Trophoblast cell (in vitro differentiated cells and primary cell): ENCODE results near the gene PM20D1.
A peak's percentile ranks its signal among the peaks of the same experiment; 100 is the strongest.

Experiments used
- DNase-seq, 2 donors: peaks; one replicate each; pipeline ENCODE4 v3.0.0-alpha.2; 2016
- H2AFZ ChIP-seq: 2 replicates; pipeline ENCODE4 v1.6.1; 2013; ENCODE audit warnings: low read length, moderate library complexity, mild to moderate bottlenecking; ENCODE audit not compliant: insufficient read depth, poor library complexity
- H2AK5ac ChIP-seq: 2 replicates; pipeline ENCODE4 v1.6.1; 2013; ENCODE audit warnings: mild to moderate bottlenecking, low read length
- H2BK120ac ChIP-seq: 2 replicates; pipeline ENCODE4 v1.6.1; 2013; ENCODE audit warnings: low read length, mild to moderate bottlenecking, moderate library complexity; ENCODE audit not compliant: insufficient read depth, poor library complexity
- H2BK12ac ChIP-seq: 2 replicates; pipeline ENCODE4 v1.6.1; 2013; ENCODE audit warnings: mild to moderate bottlenecking, low read length, moderate library complexity
- H2BK5ac ChIP-seq: 2 replicates; pipeline ENCODE4 v1.6.1; 2013; ENCODE audit warnings: low read length, low read depth, moderate library complexity, mild to moderate bottlenecking; ENCODE audit not compliant: poor library complexity
- H3K14ac ChIP-seq: 2 replicates; pipeline ENCODE4 v1.6.1; 2013; ENCODE audit warnings: mild to moderate bottlenecking, low read length
- H3K18ac ChIP-seq: 2 replicates; pipeline ENCODE4 v1.6.1; 2013; ENCODE audit warnings: mild to moderate bottlenecking, low read length
- H3K23ac ChIP-seq: 2 replicates; pipeline ENCODE4 v1.6.1; 2013; ENCODE audit warnings: low read length
- H3K27ac ChIP-seq: 2 replicates; pipeline ENCODE4 v1.5.1; 2013; ENCODE audit warnings: low read depth, mild to moderate bottlenecking, inconsistent platforms, low read length, moderate library complexity
- H3K27me3 ChIP-seq: 2 replicates; pipeline ENCODE4 v1.6.1; 2013; ENCODE audit warnings: inconsistent platforms, mild to moderate bottlenecking, low read length, moderate library complexity; ENCODE audit not compliant: insufficient read depth
- H3K36me3 ChIP-seq, 2 experiments: 1 replicate in 1 of 2; 2 replicates in 1 of 2; pipeline ENCODE4 v1.6.1; 2013; ENCODE audit warnings: low read length in 2 of 2, mild to moderate bottlenecking in 2 of 2, moderate library complexity in 1 of 2; ENCODE audit not compliant: insufficient read depth in 2 of 2, control insufficient read depth in 1 of 2
- H3K4ac ChIP-seq: 2 replicates; pipeline ENCODE4 v1.6.1; 2013; ENCODE audit warnings: low read depth, mild to moderate bottlenecking, low read length, moderate library complexity
- H3K4me1 ChIP-seq, 2 experiments: 1 replicate in 1 of 2; 2 replicates in 1 of 2; pipeline ENCODE4 v1.6.1; 2013; ENCODE audit warnings: low read length in 2 of 2, mild to moderate bottlenecking in 2 of 2, moderate library complexity in 1 of 2; ENCODE audit not compliant: insufficient read depth in 2 of 2, control insufficient read depth in 1 of 2
- H3K4me2 ChIP-seq: 2 replicates; pipeline ENCODE4 v1.6.1; 2013; ENCODE audit warnings: inconsistent platforms, mild to moderate bottlenecking, low read length, moderate library complexity
- H3K4me3 ChIP-seq: 2 replicates; pipeline ENCODE4 v1.5.1; 2013; ENCODE audit warnings: mild to moderate bottlenecking, low read depth, low read length, inconsistent platforms
- H3K79me1 ChIP-seq: one replicate; pipeline ENCODE4 v1.6.1; 2013; ENCODE audit warnings: low read length
- H3K79me2 ChIP-seq: 2 replicates; pipeline ENCODE4 v1.6.1; 2013; ENCODE audit warnings: low read length, mild to moderate bottlenecking; ENCODE audit not compliant: control insufficient read depth, insufficient read depth, poor library complexity
- H3K9ac ChIP-seq: 2 replicates; pipeline ENCODE4 v1.6.1; 2013; ENCODE audit warnings: mild to moderate bottlenecking, low read length
- H3K9me3 ChIP-seq: 2 replicates; pipeline ENCODE4 v1.6.1; 2013; ENCODE audit warnings: low read depth, mild to moderate bottlenecking, control low read depth, inconsistent platforms, low read length; ENCODE audit not compliant: insufficient read depth
- H4K12ac ChIP-seq: 2 replicates; pipeline ENCODE4 v1.6.1; 2013; ENCODE audit warnings: low read depth, mild to moderate bottlenecking, low read length, moderate library complexity
- H4K8ac ChIP-seq: 2 replicates; pipeline ENCODE4 v1.6.1; 2013; ENCODE audit warnings: low read depth, mild to moderate bottlenecking, low read length, moderate library complexity
- H4K91ac ChIP-seq: one replicate; pipeline ENCODE4 v1.6.1; 2013; ENCODE audit warnings: low read depth, mild to moderate bottlenecking, low read length, moderate library complexity
- WGBS: extraction: QIAGEN DNeasy Blood & Tissue Kit; methylation state at CpG from one replicate; pipeline ENCODE4 v1.1.7; 2013; ENCODE audit warnings: missing lambda C conversion rate; ENCODE audit not compliant: insufficient read length, insufficient coverage; ENCODE audit errors: extremely low coverage; 5-methylcytosine and 5-hydroxymethylcytosine counted together

Gene PM20D1

DNA sequence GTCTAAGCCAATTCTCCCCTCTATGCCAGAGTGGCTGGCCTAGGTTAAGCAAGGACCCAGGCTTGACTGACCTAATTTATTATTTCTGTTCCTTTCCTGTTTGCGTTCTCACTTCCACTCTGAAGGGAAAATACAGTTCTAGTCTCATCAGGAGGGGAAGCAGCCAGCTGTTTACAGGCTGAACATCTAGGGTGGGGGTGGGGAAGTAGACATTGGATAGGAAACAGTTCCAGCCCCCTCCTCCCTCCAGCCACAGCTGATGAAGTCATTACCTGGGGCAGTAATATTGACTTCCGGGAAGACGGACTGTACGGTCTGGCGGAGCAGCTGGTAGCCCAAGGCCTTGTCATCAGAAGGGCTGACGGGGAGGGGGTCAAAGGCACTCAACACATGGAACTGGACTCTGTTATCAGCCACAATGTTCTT lies 17.6 kb downstream of the PM20D1 start:
- Histone ChIP-seq H3K36me3 (no peaks in the 10 kb centered on the region), H3K4me2 (no peak overlapping the region), H3K27ac (no peak overlapping the region), H3K79me1 (no peaks in the 10 kb centered on the region), H3K79me2 (no peaks in the 10 kb centered on the region), H3K4me3 (no peak overlapping the region), H3K14ac (no peak overlapping the region), H2BK5ac (no peak overlapping the region), H4K91ac (peak overlapping the region; percentile 34), H2BK12ac (no peak overlapping the region), H3K27me3 (no peaks in the 10 kb centered on the region), H3K23ac (no peak overlapping the region), H2BK120ac (no peak overlapping the region), H3K4me1 (peaks cover 4 to 14% of the 10 kb centered on the region in 2 experiments), H2AK5ac (no peak overlapping the region), H3K9ac (no peak overlapping the region), H3K9me3 (peaks cover 1% of the 10 kb centered on the region), H3K18ac (no peak overlapping the region), H4K12ac (no peak overlapping the region), H4K8ac (no peak overlapping the region), H2AFZ (peak overlapping the region; percentile 17), H3K4ac (no peak overlapping the region)
- DNase-seq, result peak; percentile 19 to 41
- no CpG with 5 or more reads among the region's 6 CpGs for WGBS

DNA sequence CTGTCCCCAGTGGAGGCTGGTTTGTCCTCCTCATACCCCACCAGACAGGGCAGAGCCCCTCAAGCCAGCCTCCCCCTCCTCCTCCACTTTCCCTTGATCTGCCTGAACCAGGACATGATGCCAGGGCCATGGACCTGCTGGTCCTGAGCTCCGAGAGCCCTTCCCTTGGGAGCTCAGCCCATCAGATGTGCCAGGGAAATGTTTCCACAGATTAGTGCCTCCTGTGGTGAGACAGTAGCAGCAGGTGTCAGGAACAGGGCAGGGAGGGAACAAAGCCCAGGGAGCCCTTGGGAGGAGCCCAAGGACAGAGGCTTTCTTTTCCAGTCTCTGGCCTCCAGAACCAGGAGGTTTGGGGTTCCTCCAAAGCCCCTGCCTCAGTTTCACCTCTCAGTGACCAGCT lies 22.3 kb downstream of the PM20D1 start:
- H3K27ac ChIP-seq, result no peak overlapping the region
- no peaks in the 10 kb centered on the region for H3K36me3 ChIP-seq
- no peaks in the 10 kb centered on the region for H3K79me1 ChIP-seq
- no peak overlapping the region for H2BK120ac ChIP-seq
- no peak overlapping the region for H3K14ac ChIP-seq
- peaks cover 0 to 7% of the 10 kb centered on the region in 2 experiments for H3K4me1 ChIP-seq
- no peak overlapping the region for H3K4me2 ChIP-seq
- H3K79me2 ChIP-seq, result no peaks in the 10 kb centered on the region
- no peak overlapping the region for H2AK5ac ChIP-seq
- no peak overlapping the region for H2BK12ac ChIP-seq
- H3K23ac ChIP-seq, result no peak overlapping the region
- peaks cover 1% of the 10 kb centered on the region for H3K9me3 ChIP-seq
- no peak overlapping the region for H2BK5ac ChIP-seq
- no peak overlapping the region for H3K4ac ChIP-seq
- H2AFZ ChIP-seq, result no peak overlapping the region
- no peak overlapping the region for H4K91ac ChIP-seq
- no peak for DNase-seq
- no peaks in the 10 kb centered on the region for H3K27me3 ChIP-seq
- WGBS, result no CpG with 5 or more reads among the region's 1 CpG
- H4K12ac ChIP-seq, result no peak overlapping the region
- no peak overlapping the region for H4K8ac ChIP-seq
- no peak overlapping the region for H3K9ac ChIP-seq
- H3K4me3 ChIP-seq, result no peak overlapping the region
- H3K18ac ChIP-seq, result no peak overlapping the region

GRCh38 chr1:205826995-205827394 lies 22.9 kb downstream of the PM20D1 start:
- H3K14ac ChIP-seq, result no peak overlapping the region
- H3K4ac ChIP-seq, result no peak overlapping the region
- no peak overlapping the region for H3K4me2 ChIP-seq
- H3K9me3 ChIP-seq, result peaks cover 1% of the 10 kb centered on the region
- no peak overlapping the region for H3K18ac ChIP-seq
- H3K23ac ChIP-seq, result no peak overlapping the region
- no peak overlapping the region for H3K4me3 ChIP-seq
- H2AFZ ChIP-seq, result no peak overlapping the region
- H3K27me3 ChIP-seq, result no peaks in the 10 kb centered on the region
- H2AK5ac ChIP-seq, result no peak overlapping the region
- H3K79me2 ChIP-seq, result no peaks in the 10 kb centered on the region
- H2BK5ac ChIP-seq, result no peak overlapping the region
- H2BK12ac ChIP-seq, result no peak overlapping the region
- WGBS, result no CpG with 5 or more reads among the region's 3 CpGs
- no peaks in the 10 kb centered on the region for H3K36me3 ChIP-seq
- no peak overlapping the region for H3K27ac ChIP-seq
- H3K79me1 ChIP-seq, result no peaks in the 10 kb centered on the region
- H3K4me1 ChIP-seq, result peaks cover 0 to 1% of the 10 kb centered on the region in 2 experiments
- no peak overlapping the region for H2BK120ac ChIP-seq
- no peak overlapping the region for H4K8ac ChIP-seq
- DNase-seq, result no peak
- H3K9ac ChIP-seq, result no peak overlapping the region
- no peak overlapping the region for H4K91ac ChIP-seq
- H4K12ac ChIP-seq, result no peak overlapping the region

DNA sequence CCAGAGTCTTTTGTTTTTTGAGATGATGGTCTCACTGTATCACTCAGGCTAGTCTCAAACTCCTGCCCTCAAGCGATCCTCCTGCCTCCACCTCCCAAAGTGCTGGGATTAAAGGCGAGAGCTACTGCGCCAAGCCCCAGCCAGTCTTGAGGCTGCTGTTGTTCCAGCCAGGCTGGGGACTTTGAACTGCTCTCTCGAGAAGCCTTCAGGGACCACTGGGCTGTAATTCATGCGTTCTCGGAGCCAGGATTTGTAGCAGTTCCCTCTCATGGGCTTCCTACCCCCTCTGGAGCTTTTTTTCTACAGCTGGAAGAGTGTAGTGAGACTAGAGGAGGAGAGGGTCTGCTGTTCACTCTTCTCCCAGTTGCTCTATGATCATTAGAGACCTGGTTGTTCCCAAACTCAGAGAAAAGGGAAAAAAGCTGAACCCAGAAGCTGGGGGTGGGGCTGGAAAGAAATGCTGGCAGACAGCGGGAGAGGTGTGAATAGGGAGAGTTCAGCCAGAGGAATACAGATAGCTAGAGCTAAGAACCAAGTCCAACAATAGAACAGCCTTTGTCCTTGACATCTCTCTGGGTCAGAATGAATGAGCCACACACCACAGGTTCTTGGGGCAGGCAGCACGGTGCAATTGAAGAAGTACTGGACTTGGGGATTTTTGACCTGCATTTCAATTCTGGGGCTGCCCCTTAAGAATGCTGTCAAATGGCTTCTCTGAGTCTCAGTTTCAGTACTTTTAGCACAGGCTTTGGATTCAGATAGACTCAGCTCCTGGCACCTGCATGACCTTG lies 23.7 kb downstream of the PM20D1 start:
- Histone ChIP-seq H2AK5ac (no peak overlapping the region), H3K36me3 (no peaks in the 10 kb centered on the region), H3K23ac (no peak overlapping the region), H3K4me2 (no peak overlapping the region), H3K4ac (no peak overlapping the region), H3K27me3 (no peaks in the 10 kb centered on the region), H3K4me3 (no peak overlapping the region), H3K27ac (no peak overlapping the region), H4K91ac (no peak overlapping the region), H2BK5ac (no peak overlapping the region), H3K18ac (no peak overlapping the region), H2BK120ac (no peak overlapping the region), H3K14ac (no peak overlapping the region), H2AFZ (no peak overlapping the region), H3K79me2 (no peaks in the 10 kb centered on the region), H3K9me3 (peaks cover 1% of the 10 kb centered on the region), H4K12ac (no peak overlapping the region), H4K8ac (no peak overlapping the region), H3K79me1 (no peaks in the 10 kb centered on the region), H3K9ac (no peak overlapping the region), H3K4me1 (no peaks in the 10 kb centered on the region), H2BK12ac (no peak overlapping the region)
- no CpG with 5 or more reads among the region's 8 CpGs for WGBS
- DNase-seq, result no peak
